ENCODE results near the gene AKR1C8. TPM values are rescaled to one million over a fixed set of nuclear protein-coding genes. Genes with fewer than 3 reads are reported as not detected.

The AKR1C8 gene
- total and polyA plus RNA-seq, 10 of the 15 experiments (the other 5 are each of a cell fraction or from before 2014, with no cell fraction given) = 0.18 TPM; not detected in 9

DNA sequence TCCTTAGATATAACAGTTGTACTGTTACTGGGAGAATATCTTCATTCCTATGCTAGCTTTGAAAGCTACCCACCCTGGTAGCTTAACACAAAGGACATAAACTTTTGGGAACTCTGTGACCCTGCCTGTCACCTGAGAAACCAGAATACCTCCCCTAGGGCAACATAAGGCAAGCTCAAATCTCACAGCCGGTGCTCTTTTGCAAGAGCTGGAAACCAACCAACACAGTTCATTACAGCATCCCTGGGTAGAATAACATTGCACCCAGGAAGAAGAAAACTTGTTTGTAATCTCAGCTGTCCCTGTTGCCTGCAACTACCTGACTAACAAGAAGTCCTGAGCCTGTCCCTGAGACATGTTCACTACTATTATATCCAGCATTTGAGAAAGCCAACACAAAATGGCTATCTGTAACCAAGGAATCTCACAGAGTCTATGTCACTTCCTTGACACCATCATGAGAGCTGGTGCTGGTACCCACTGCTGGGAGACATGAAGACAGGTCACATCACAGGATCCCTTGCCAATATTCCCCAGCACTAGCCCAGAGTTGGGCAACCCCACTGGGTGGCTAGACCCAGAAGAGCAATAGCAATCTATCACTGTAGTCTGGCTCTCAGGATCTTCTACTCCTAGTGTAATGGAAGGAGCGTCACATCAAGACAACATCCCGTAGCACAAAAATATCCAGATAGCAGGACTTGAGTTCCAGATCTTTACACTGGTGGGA, 59.5 kb downstream of the AKR1C8 start:
- ChIA-PET POLR2A (no interaction called here), SMC1A (ENCODE audit: uncharacterized antibody, unreplicated experiment) (no interaction called here), RAD21 (ENCODE audit: unreplicated experiment) (no interaction called here), CTCF (no interaction called here)
- 26% methylated on average over 3 of the region's 3 CpGs for WGBS (ENCODE audit: insufficient coverage, insufficient replicate concordance, low lambda C conversion rate, missing lambda C conversion rate)
- Histone ChIP-seq H4K20me1 (ENCODE audit: control insufficient read depth, insufficient read depth) (no peaks in the 10 kb centered on the region), H3K9ac (ENCODE audit: control insufficient read depth, insufficient read depth, low read length) (no peak overlapping the region), H3K9me3 (replicated peaks; ENCODE audit: control insufficient read depth, insufficient read depth, low read length) (no peaks in the 10 kb centered on the region), H2AFZ (ENCODE audit: control insufficient read depth, low read depth, low read length) (no peak overlapping the region), H3K27me3 (replicated peaks in 1 of 2; ENCODE audit: control insufficient read depth in 2 of 2, insufficient read depth in 2 of 2, low read length in 1 of 2) (no peaks in the 10 kb centered on the region), H3K4me1 (ENCODE audit: control insufficient read depth, insufficient read depth, low read length) (no peaks in the 10 kb centered on the region), H3K79me2 (ENCODE audit: control insufficient read depth, insufficient read depth, low read length) (no peaks in the 10 kb centered on the region), H3K36me3 (ENCODE audit: control insufficient read depth in 2 of 2, insufficient read depth in 2 of 2, low read length in 1 of 2) (no peaks in the 10 kb centered on the region), H3K4me3 (no peak overlapping the region), H3K4me2 (ENCODE audit: control insufficient read depth, insufficient read depth) (no peak overlapping the region), H3K27ac (ENCODE audit: control insufficient read depth, insufficient read depth) (no peak overlapping the region)
- no peak for ATAC-seq
- no TSS peak for BruUV-seq (replicated peaks)
- DNase-seq (ENCODE audit: low read depth, low spot score) = no peak
- no peak for TF ChIP-seq MTA2 (IDR thresholded peaks at IDR 0.05; ENCODE audit: low read depth)
- TF ChIP-seq ASH2L (IDR thresholded peaks at IDR 0.05; ENCODE audit: borderline replicate concordance, low read depth) = no peak
- TF ChIP-seq ZNF24 (IDR thresholded peaks at IDR 0.05) = no peak
- no peak for TF ChIP-seq BHLHE40 (IDR thresholded peaks at IDR 0.05; ENCODE audit: borderline replicate concordance in 1 of 2, low read depth in 2 of 2, low read length in 1 of 2)
- no peak for TF ChIP-seq ZBTB11 (CRISPR knock-in tag; IDR thresholded peaks at IDR 0.05)
- no peak for TF ChIP-seq NRF1 (conservative IDR thresholded peaks at IDR 0.05; ENCODE audit: low read depth, low read length)
- no peak for TF ChIP-seq CBFB (IDR thresholded peaks at IDR 0.05; ENCODE audit: low read depth)
- no peak for TF ChIP-seq GATAD2B (conservative IDR thresholded peaks at IDR 0.05; ENCODE audit: low read depth)
- in situ Hi-C loops (cut with MboI) = no loop called here
- FAIRE-seq = no peak
- intact Hi-C loops (cut with micrococcal nuclease; ENCODE audit: unreplicated experiment) = no loop called here

Measured in GM12878 (cell line).